Thoracic aorta (tissue), 2 donors: ENCODE data around the gene KSR1. TPM values are rescaled to one million over a fixed set of nuclear protein-coding genes. Genes with fewer than 3 reads are reported as not detected.

Experiments used
- ATAC-seq: fragments of 150-250 bp; one replicate; pipeline ENCODE4 v1.8.0; 2017; ENCODE audit warnings: low read depth; ENCODE audit not compliant: insufficient number of reproducible peaks, low FRiP score
- DNase-seq: peaks from one replicate; pipeline ENCODE4 v3.0.0-alpha.2; 2020; ENCODE audit warnings: low spot score
- H3K27ac ChIP-seq, 2 donors: fragments of 200-600 bp; sonication (generic); 1 replicate in 1 of 2; 2 replicates in 1 of 2; pipeline ENCODE4 v1.5.1; 2016; ENCODE audit warnings: mild to moderate bottlenecking in 2 of 2, moderate library complexity in 2 of 2
- H3K27me3 ChIP-seq: fragments of 200-600 bp; sonication (generic); replicated peaks from 2 replicates; pipeline ENCODE4 v1.6.0; 2016; ENCODE audit warnings: mild to moderate bottlenecking; ENCODE audit not compliant: insufficient read depth
- H3K36me3 ChIP-seq: fragments of 200-600 bp; sonication (generic); one replicate; pipeline ENCODE4 v1.5.1; 2016
- H3K4me1 ChIP-seq, 2 donors: fragments of 200-600 bp; sonication (generic); 1 replicate in 1 of 2; 2 replicates in 1 of 2; pipeline versions ENCODE4 v1.5.1 to v1.6.0; 2016; ENCODE audit warnings: low read depth in 2 of 2, mild to moderate bottlenecking in 1 of 2; ENCODE audit not compliant: control insufficient read depth in 1 of 2
- H3K4me3 ChIP-seq: fragments of 200-600 bp; sonication (generic); 2 replicates; pipeline ENCODE4 v1.5.1; 2016; ENCODE audit warnings: mild to moderate bottlenecking
- H3K9me3 ChIP-seq: fragments of 200-600 bp; sonication (generic); 2 replicates; pipeline ENCODE4 v1.5.1; 2016
- CTCF ChIP-seq: fragments of 200-600 bp; sonication (generic); IDR thresholded peaks from one replicate; pipeline ENCODE4 v1.5.1; 2019; ENCODE audit warnings: antibody characterized with exemption
- total RNA-seq, 2 donors: library from RNA; depleted of rRNA; stranded (reverse); fragments of >200 nt; gene quantifications; one replicate each; pipeline versions ENCODE4 v1.1.0 to v1.2.3, GENCODE V29; 2016

KSR1 gene
- total RNA-seq, 2 donors from 2014 or later, result 17.6 to 46.0 TPM

- no peaks in the 10 kb centered on the region for H3K9me3 ChIP-seq
- no peaks in the 10 kb centered on the region for H3K27me3 ChIP-seq
- ATAC-seq, result no peak
- TF ChIP-seq CTCF, result no peak
- DNase-seq, result no peak
- H3K27ac ChIP-seq, result no peak overlapping the region
- no peak overlapping the region for H3K4me3 ChIP-seq
- H3K4me1 ChIP-seq, result peaks cover 0 to 3% of the 10 kb centered on the region in 2 donors
- no peaks in the 10 kb centered on the region for H3K36me3 ChIP-seq
Observed at GRCh38 chr17:27522028-27522635, 65.9 kb downstream of the KSR1 start.

- Histone ChIP-seq H3K4me1 (peaks cover 1 to 6% of the 10 kb centered on the region in 2 donors), H3K36me3 (no peaks in the 10 kb centered on the region), H3K27ac (no peak overlapping the region), H3K9me3 (no peaks in the 10 kb centered on the region), H3K4me3 (no peak overlapping the region), H3K27me3 (no peaks in the 10 kb centered on the region)
- TF ChIP-seq CTCF, result no peak
- ATAC-seq (no peak), DNase-seq (no peak)
Observed at GRCh38 chr17:27523712-27524111, 67.5 kb downstream of the KSR1 start.

GRCh38 chr17:27524594-27524993 lies 68.3 kb downstream of the KSR1 start:
- Histone ChIP-seq H3K27ac (no peak overlapping the region), H3K4me3 (no peak overlapping the region), H3K36me3 (no peaks in the 10 kb centered on the region), H3K9me3 (no peaks in the 10 kb centered on the region), H3K4me1 (peaks cover 3 to 14% of the 10 kb centered on the region in 2 donors), H3K27me3 (no peaks in the 10 kb centered on the region)
- no peak for TF ChIP-seq CTCF
- DNase-seq (no peak), ATAC-seq (no peak)

- ATAC-seq, result no peak
- H3K36me3 ChIP-seq, result no peaks in the 10 kb centered on the region
- H3K4me1 ChIP-seq, result peaks cover 3 to 19% of the 10 kb centered on the region in 2 donors
- DNase-seq, result no peak
- H3K27me3 ChIP-seq, result no peaks in the 10 kb centered on the region
- no peaks in the 10 kb centered on the region for H3K9me3 ChIP-seq
- TF ChIP-seq CTCF, result no peak
- H3K4me3 ChIP-seq, result no peak overlapping the region
- no peak overlapping the region for H3K27ac ChIP-seq
Observed at GRCh38 chr17:27525316-27525715, 69.1 kb downstream of the KSR1 start.

GRCh38 chr17:27525836-27526603 lies 69.8 kb downstream of the KSR1 start:
- TF ChIP-seq CTCF, result no peak
- no peaks in the 10 kb centered on the region for H3K27me3 ChIP-seq
- DNase-seq (no peak), ATAC-seq (no peak)
- no peak overlapping the region for H3K27ac ChIP-seq
- H3K4me1 ChIP-seq, result peaks cover 7 to 26% of the 10 kb centered on the region in 2 donors
- no peak overlapping the region for H3K4me3 ChIP-seq
- H3K36me3 ChIP-seq, result no peaks in the 10 kb centered on the region
- no peaks in the 10 kb centered on the region for H3K9me3 ChIP-seq
